HG02588 (cell line): ENCODE measurements around the gene AP4E1.
"Not testable (repeated sequence)": the region's sequence is repeated elsewhere in the genome, so short reads cannot be mapped to it uniquely, and the experiment has no call there.

Experiments used
- ATAC-seq: cut with Tn5 transposase; IDR thresholded peaks from one replicate; pipeline ENCODE4 v1.9.1; 2021; ENCODE audit warnings: mild to moderate bottlenecking, moderate library complexity; ENCODE audit not compliant: unreplicated experiment

The AP4E1 gene

GRCh38 chr15:50888054-50888453 is 20.4 kb upstream of the AP4E1 start:
- ATAC-seq, result no peak

DNA sequence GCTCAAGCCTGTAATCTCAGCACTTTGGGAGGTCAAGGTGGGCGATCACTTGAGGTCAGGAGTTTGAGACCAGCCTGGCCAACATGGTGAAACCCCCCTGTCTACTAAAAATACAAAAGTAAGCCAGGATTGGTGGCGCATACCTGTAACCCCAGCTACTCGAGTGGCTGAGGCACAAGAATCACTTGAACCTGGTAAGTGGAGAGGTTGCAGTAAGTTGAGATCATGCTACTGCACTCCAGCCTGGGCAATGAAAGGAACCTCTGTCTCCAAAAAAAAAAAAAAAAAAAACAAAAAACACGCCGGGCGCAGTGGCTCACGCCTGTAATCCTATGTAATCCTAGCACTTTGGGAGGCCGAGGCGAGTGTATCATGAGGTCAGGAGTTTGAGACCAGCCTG is 18.9 kb upstream of the AP4E1 start:
- no peak for ATAC-seq

- no peak for ATAC-seq
Observed at GRCh38 chr15:50890751-50891150, 17.7 kb upstream of the AP4E1 start.

DNA sequence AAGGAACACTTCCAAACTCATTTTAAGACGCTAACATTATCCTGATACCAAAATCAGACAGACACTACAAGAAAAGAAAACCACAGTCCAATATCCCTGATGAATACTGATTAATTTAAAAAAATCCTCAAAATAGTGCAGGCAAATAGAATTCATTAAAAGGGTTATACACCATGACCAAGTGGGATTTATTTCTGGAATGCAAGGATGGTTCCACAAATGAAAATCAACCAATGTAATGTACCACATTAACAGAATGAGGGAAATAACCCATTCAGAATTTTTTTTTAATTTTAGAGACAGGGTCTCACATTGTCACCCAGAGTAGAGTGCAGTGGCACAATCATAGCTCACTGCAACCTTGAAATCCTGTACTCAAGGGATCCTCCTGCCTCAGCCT is 17.3 kb upstream of the AP4E1 start:
- ATAC-seq, result no peak

DNA sequence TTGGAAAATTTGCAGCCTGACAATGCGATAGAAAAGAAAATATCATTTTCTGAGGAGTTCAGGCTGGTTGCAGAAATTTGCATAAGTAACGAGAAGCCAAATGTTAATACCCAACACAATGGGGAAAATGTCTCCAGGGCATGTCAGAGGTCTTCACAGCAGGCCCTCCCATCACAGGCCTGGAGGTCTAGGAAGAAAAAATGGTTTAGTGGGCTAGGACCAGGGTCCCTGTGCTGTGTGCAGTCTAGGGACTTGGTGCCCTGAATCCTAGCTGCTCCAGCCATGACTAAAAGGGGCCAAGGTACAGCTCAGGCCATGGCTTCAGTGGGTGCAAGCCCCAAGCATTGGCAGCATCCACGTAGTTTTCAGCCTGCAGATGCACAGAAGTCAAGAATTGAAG is 14.5 kb upstream of the AP4E1 start:
- no peak for ATAC-seq

GRCh38 chr15:50901390-50901789 is 7.1 kb upstream of the AP4E1 start:
- not testable (repeated sequence) for ATAC-seq

- no peak for ATAC-seq
Observed at GRCh38 chr15:50904211-50904610, 4.3 kb upstream of the AP4E1 start.

GRCh38 chr15:50905055-50905454 is 3.4 kb upstream of the AP4E1 start:
- ATAC-seq, result no peak

GRCh38 chr15:50906954-50907600 is 1.4 kb upstream of the AP4E1 start:
- peak; percentile 52 for ATAC-seq

DNA sequence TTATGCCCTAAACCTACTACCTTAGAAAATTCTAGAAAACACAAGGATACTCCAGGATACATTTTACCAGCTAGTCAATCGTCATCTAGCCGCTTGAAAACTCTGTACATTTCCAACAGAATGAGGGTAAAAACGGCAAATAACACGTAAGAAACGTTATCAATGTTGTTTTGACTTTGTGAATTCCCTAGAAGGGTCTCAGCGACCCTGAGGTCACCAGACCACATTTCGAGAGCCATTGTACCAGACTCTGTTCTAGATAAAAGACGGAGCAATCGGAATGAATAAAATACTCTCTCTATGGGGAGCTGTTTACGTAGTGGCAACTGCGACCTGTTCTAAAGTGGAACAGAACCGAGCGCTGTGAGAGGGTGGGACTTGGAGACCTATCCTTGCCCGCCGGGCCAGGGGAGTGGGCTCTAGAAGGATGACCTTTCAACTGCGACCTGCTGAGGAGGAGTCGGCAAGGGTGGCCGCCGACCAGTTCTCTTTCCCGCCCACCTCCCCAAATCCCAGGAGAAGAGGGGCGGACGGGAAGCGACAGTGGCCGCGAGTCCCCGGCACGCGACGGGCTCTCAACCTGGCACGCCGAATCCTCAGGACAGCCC is 778 bp upstream of the AP4E1 start:
- ATAC-seq, result peak; percentile 25

DNA sequence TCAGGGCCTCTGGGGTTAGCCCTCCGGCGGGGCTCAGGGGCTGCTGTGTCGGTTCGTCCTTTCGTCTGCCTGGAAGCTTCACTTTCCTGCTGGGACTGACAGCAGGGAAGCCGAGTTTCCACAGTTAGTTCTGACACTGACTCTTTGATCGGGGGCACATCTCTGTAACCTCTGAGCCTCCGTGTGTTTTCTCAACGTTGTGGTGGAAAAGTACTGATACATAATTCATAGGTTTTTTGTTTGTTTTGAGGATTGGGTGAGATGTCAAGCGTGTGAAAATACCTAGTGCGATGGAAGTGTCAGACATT is 481 bp downstream of the AP4E1 start:
- peak; percentile 1 for ATAC-seq

DNA sequence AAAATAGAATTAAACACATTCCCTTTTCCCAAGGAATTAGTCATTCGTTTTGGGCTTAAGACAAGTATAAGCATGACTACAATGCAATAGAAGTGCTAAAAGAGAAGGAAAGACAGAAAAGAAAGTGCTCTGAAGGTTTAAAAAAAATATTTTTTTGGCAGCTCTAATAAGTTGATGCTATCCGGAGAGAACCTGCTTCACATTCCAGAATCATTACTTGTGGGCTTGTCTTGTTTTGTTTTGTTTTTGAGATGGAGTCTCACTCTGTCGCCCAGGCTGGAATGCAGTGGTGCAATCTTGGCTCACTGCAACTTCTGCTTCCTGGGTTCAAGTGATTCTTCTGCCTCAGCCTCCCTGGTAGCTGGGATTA is 1.9 kb downstream of the AP4E1 start:
- not testable (repeated sequence) for ATAC-seq

DNA sequence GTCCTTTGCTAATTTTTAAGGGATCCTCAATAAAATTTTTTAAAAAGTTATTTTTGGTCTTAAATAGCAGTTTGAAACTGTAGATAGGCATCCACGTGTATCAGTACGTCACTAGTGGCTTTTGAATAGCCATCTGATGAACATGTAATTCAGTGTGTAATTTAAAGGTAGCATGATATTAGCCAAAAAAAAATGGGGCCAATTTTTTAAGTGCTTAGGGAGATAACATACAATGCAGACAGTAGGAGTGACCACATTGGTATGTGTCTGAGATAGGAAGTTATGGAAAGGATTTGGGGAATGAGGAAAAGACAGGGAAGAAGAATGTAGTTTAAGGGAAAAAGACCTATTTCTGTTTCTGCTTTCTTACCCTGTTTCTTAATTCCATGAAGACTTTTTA is 2.5 kb downstream of the AP4E1 start:
- ATAC-seq, result no peak

DNA sequence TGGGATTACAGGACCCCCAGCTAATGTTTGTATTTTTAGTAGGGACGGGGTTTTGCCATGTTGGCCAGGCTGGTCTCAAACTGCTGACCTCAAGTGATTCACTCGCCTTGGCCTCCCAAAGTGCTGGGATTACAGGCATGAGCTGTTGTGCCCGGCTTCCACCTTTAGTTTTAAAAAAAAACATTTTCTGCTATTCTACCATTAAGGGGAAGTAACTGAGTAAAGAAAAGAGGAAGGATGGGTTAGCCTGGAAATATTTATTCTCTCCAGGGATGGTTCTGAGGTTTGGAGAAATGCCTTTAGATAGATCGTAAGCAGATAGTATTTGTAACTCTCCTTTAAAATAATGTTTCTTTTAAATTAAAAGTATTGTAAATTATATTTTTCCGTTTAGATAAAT is 3.1 kb downstream of the AP4E1 start:
- ATAC-seq, result no peak

DNA sequence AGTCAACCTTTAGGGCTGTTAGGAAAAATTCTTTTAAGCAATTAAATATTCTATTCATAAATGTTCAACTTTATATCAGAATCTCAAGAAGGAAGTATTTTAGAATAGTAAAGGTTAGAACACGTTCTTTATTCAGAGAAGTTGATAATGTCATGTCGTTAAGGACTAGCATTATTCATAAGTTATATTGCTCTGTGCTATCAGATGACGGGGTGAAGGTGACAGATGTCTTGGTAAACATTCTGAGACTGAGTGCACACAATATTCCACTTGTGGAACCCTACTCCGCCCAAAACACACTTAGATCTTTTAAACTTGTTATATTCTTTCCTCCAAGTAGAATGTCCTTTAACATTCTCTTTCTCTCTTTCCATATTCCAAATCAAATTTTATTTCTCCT is 7.9 kb downstream of the AP4E1 start:
- ATAC-seq, result no peak

DNA sequence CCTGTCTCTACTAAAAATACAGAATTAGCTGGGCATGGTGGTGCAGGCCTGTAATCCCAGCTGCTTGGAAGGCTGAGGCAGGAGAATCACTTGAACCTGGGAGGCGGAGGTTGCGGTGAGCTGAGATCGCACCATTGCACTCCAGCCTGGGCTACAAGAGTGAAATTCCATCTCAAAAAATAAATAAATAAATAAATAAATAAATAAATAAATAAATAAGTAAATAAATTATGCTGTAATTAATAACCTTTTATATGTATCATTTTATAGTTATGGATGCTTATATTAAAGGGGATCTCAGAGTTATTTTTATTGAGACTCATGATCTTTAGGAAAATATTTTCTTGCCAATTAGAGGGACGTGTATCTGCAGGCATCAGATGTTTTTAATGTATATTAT is 10.9 kb downstream of the AP4E1 start:
- ATAC-seq, result not testable (repeated sequence)

GRCh38 chr15:50925281-50925680 is 16.8 kb downstream of the AP4E1 start:
- ATAC-seq, result no peak

- no peak for ATAC-seq
Observed at GRCh38 chr15:50929062-50929461, 20.6 kb downstream of the AP4E1 start.

DNA sequence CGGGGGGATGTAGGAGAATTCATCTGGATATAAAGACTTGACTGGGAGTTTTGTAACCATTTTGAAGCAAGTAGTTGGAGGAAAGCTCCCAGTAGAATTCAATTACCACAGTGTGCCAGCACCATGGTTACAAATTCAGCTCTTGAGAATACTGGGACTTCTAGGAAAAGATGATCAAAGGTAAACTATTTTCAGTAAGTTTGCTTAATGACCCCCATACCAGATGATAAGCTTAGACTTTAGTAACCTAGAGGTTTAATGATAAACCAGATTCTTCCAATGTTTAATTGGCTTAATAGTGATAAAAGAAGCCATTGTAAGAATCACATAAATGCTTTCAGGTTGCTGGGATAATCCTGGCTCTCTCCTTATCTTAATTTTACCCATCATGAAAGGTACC is 22.3 kb downstream of the AP4E1 start:
- no peak for ATAC-seq

GRCh38 chr15:50933341-50933740 is 24.9 kb downstream of the AP4E1 start:
- ATAC-seq, result no peak

DNA sequence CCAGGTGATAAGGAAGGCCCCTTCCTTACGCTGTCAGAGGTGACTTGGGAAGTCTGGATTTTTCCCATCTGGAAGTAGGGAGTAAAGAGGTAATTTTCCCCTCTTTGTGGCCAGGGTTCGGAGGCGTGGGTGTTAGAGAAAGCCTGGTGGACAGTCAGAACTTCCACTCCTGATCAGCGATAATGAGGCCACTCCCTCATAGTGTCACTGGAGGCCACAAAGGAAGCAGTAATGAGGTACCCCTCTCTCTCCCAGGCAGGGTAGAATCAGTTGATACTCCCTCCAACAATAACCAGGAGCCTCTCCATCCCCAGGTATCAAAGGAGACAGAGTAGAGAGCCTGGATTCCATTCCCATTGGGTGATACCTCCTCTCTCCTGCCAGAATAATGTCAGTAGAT is 30.0 kb downstream of the AP4E1 start:
- no peak for ATAC-seq

DNA sequence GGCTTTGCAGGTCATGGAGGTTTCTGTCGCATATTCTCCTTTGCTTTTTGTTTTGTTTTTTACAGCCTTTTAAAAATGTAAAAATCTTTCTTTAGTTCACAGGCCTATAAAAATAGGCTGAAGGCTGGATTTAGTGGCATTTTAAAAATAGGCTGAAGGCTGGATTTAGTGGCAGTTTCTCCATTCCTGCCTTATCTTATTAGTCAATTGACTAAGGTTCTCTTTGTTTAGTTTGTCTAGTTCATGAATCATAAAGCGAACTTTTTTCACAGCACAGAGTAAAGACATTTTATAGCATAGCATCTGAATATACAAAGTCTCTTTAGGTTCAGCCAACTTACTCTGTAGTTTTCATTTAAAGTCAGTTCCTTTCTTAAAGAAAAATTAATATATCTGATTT is 31.4 kb downstream of the AP4E1 start:
- no peak for ATAC-seq

GRCh38 chr15:50940506-50940905 is 32.0 kb downstream of the AP4E1 start:
- ATAC-seq, result no peak
